ES-I3 (cell line): ENCODE data around the gene C7orf33.

Source experiments
- H3K36me3 ChIP-seq: 2 replicates; pipeline ENCODE4 v1.6.1; 2013; ENCODE audit warnings: mild to moderate bottlenecking, low read length, control low read depth, moderate library complexity; ENCODE audit not compliant: insufficient read depth
- H3K4me1 ChIP-seq: 2 replicates; pipeline ENCODE4 v1.6.1; 2013; ENCODE audit warnings: mild to moderate bottlenecking, control low read depth, low read length; ENCODE audit not compliant: insufficient read depth
- H3K9ac ChIP-seq: 2 replicates; pipeline ENCODE4 v1.6.1; 2013; ENCODE audit warnings: low read depth, mild to moderate bottlenecking, low read length, moderate library complexity
- H3K9me3 ChIP-seq: 2 replicates; pipeline ENCODE4 v1.6.1; 2013; ENCODE audit warnings: mild to moderate bottlenecking, low read length, moderate library complexity; ENCODE audit not compliant: control insufficient read depth, insufficient read depth

C7orf33 gene

DNA sequence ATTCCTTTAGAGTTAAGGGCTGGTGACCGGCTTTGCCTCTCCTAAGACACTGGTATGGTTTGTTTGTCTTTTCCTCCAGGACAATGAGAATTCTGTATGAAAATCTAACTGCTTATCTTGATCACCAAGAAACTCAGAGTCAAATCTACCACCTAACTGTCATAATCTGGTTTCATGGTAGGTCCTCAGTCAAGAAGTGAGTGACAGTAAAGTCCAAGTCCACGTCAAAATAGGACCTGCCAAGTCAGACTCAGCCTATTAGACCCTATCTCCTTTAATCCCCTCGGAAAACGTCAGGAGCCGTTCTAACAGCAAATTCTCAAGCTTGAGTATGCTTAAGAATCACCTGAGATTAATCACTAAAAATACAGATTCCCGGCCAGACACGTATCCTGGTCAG lies 37.4 kb downstream of the C7orf33 start:
- Histone ChIP-seq H3K36me3 (no peaks in the 10 kb centered on the region), H3K4me1 (no peaks in the 10 kb centered on the region; the same call in 1 of the 2 replicates), H3K9me3 (no peaks in the 10 kb centered on the region), H3K9ac (no peak overlapping the region)

- Histone ChIP-seq H3K9me3 (no peaks in the 10 kb centered on the region), H3K4me1 (no peaks in the 10 kb centered on the region), H3K9ac (no peak overlapping the region), H3K36me3 (no peaks in the 10 kb centered on the region)
These were observed 39.5 kb downstream of the C7orf33 start for GRCh38 chr7:148630078-148630477.

- Histone ChIP-seq H3K9me3 (no peaks in the 10 kb centered on the region), H3K9ac (no peak overlapping the region), H3K36me3 (no peaks in the 10 kb centered on the region), H3K4me1 (no peaks in the 10 kb centered on the region)
These were observed 43.2 kb downstream of the C7orf33 start for GRCh38 chr7:148633761-148634160.

DNA sequence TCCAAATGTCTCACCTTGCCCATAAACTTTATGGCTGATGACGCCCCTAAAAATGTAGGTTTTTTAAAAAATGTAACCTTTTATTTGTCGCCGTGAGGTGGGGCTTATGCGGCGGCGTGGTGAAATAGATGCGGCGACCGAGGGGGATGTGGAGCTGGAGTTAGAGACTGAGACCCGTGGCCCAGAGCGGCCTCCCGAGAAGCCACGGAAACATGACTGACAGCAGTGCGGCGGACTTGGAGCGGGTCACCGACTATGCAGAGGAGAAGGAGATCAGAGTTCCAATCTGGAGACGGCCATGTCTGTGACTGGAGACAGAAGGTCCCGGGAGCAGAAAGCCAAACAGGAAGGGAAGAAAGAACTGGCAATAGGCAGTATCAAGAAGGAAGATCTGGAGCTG lies 46.5 kb downstream of the C7orf33 start:
- Histone ChIP-seq H3K9me3 (no peaks in the 10 kb centered on the region), H3K36me3 (no peaks in the 10 kb centered on the region), H3K9ac (no peak overlapping the region), H3K4me1 (no peaks in the 10 kb centered on the region)

- Histone ChIP-seq H3K36me3 (no peaks in the 10 kb centered on the region), H3K4me1 (peaks cover 6% of the 10 kb centered on the region), H3K9me3 (no peaks in the 10 kb centered on the region), H3K9ac (no peak overlapping the region)
These were observed 55.3 kb downstream of the C7orf33 start for GRCh38 chr7:148645898-148646297.

DNA sequence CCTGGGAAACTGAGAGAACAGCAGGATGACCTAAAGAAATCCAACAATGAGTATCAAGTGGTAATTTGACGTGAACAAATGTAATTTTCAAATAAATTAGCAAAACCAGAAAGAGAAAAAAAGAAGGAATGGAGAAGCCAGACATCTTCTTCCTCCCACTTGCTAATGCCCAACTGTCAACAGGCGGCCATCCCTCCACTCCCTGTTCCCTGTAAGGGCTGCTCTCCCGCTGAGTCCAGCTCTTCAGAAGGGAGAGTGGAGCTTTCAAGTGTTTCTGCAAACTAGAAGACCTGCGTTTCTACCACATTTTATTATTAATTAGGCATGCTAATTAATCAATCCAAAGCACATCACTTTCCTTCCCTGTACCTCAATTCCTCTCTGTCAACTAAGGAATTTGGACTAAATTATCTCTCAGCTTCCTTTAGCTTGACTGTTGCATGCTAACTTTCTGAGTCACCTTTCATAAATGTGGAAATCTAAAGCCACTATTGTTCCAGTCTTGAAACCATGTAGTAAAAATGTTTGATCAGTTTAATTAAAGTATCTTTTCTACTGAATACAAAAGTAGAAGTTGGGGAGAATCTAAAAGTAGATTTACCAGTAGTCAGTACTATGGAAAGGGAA lies 59.8 kb downstream of the C7orf33 start:
- Histone ChIP-seq H3K9me3 (no peaks in the 10 kb centered on the region), H3K36me3 (no peaks in the 10 kb centered on the region), H3K9ac (no peak overlapping the region), H3K4me1 (peaks cover 6% of the 10 kb centered on the region)

DNA sequence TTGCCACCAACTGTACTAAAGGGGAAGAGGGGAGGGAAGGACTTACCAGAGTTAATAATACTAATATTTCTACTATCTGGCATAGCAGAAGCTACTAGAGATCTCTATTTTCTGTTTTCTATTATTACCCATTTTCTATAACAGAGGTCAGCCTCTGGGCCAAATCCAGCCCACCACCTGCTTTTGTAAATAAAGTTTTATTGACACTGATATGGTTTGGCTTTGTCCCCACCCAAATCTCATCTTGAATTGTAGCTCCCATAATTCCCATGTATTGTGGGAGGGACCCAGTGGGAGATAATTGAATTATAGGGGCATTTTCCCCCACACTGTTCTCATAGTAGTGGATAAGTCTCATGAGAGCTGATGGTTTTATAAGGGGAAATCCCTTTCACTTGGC lies 62.2 kb downstream of the C7orf33 start:
- H3K9ac ChIP-seq = no peak overlapping the region
- H3K36me3 ChIP-seq = no peaks in the 10 kb centered on the region
- H3K4me1 ChIP-seq = peaks cover 6% of the 10 kb centered on the region
- H3K9me3 ChIP-seq = no peaks in the 10 kb centered on the region

GRCh38 chr7:148657929-148658328 lies 67.4 kb downstream of the C7orf33 start:
- Histone ChIP-seq H3K9me3 (no peaks in the 10 kb centered on the region), H3K4me1 (no peaks in the 10 kb centered on the region), H3K9ac (no peak overlapping the region), H3K36me3 (no peaks in the 10 kb centered on the region)

GRCh38 chr7:148661471-148661870 lies 70.9 kb downstream of the C7orf33 start:
- Histone ChIP-seq H3K9ac (no peak overlapping the region), H3K4me1 (no peaks in the 10 kb centered on the region), H3K36me3 (no peaks in the 10 kb centered on the region), H3K9me3 (no peaks in the 10 kb centered on the region)

DNA sequence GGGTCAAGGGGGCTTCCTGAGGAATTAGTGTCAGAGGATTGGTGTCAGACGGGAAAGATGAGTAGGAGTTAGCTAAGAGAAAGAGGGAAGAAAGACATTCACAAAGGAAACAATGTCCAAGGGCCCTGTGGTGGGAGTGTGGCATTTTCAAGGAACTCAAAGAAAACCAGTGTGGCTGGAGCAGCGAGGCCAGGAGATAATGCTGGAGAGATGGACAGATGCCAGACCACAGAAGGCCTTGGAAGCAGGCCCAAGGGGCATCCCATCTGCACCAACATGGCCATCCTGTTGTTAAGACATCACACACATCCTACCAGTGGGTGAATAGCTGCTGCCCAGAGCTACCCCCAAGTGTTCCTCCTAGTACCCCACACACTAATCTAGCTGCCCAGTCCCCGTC lies 72.1 kb downstream of the C7orf33 start:
- Histone ChIP-seq H3K9ac (no peak overlapping the region), H3K9me3 (no peaks in the 10 kb centered on the region), H3K4me1 (no peaks in the 10 kb centered on the region), H3K36me3 (no peaks in the 10 kb centered on the region)

DNA sequence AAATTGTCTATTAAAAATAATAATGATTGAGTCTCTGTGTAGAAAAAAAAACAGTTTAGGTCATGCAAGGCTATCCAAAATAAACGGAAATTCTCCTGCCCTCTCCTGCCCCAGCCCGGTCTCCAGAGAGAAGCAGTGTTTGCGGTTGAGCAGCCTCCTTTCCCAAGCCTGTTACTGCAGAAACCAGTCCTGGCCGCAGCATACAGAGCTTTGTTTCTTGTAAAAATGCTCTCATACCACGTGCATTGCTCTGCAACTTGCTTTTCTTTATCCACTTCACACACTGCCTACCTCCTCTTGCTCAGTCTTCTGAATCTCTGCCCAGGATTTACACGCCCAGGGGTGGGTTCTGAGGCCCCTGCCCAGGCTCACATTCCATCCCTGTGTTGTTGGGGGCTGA lies 73.8 kb downstream of the C7orf33 start:
- H3K9me3 ChIP-seq = no peaks in the 10 kb centered on the region
- no peaks in the 10 kb centered on the region for H3K36me3 ChIP-seq
- H3K9ac ChIP-seq = no peak overlapping the region
- no peaks in the 10 kb centered on the region for H3K4me1 ChIP-seq

GRCh38 chr7:148665221-148665620 lies 74.7 kb downstream of the C7orf33 start:
- H3K4me1 ChIP-seq = no peaks in the 10 kb centered on the region
- no peaks in the 10 kb centered on the region for H3K9me3 ChIP-seq
- H3K36me3 ChIP-seq = no peaks in the 10 kb centered on the region
- H3K9ac ChIP-seq = no peak overlapping the region
